HG03432 (cell line): ENCODE measurements around the gene ARL15.
A peak's percentile ranks its signal among the peaks of the same experiment; 100 is the strongest.
"Not testable (repeated sequence)": the region's sequence is repeated elsewhere in the genome, so short reads cannot be mapped to it uniquely, and the experiment has no call there.

ENCODE experiments used
- ATAC-seq: cut with Tn5 transposase; IDR thresholded peaks from one replicate; pipeline ENCODE4 v1.9.1; 2021; ENCODE audit warnings: mild to moderate bottlenecking, moderate library complexity; ENCODE audit not compliant: unreplicated experiment

ARL15 gene

DNA sequence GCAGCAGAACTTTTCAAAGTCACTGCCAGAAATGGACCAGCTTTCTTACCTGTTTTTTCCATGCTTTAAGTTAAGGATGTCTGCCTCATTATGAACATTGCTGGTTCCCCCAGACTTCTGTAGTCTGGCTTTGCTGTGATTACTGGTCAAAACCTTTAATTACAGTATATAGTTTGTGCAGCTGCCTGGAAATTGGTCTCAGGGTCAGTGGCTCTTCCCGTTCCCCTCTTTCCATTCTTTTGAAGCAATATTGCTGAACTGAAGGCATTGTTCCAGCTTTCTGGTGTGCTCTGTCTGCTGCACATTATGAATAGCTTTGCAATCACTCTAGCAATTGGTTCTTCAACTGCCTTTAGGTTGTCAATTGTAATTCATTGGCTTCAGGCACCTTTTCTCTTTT lies 206.5 kb downstream of the ARL15 start:
- no peak for ATAC-seq

DNA sequence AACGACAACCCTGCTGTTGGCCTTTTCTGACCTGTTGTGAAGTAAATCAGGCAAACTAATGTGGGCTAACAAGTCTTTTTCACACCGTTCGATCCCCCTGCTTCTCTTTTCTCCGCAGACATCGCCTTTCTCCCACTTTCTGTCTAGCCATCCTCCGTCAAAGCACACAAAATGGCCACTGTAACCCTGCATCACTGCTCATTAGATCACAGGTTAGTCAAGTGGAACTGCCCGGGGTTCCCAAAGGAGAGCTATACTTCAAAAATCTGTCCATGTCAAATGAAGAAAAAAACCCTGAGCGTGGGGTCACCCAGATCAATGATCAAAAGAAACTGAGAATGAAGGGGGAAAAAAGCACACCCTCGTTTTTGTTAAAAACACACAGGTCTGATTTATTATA lies 212.1 kb downstream of the ARL15 start:
- peak; percentile 33 for ATAC-seq

DNA sequence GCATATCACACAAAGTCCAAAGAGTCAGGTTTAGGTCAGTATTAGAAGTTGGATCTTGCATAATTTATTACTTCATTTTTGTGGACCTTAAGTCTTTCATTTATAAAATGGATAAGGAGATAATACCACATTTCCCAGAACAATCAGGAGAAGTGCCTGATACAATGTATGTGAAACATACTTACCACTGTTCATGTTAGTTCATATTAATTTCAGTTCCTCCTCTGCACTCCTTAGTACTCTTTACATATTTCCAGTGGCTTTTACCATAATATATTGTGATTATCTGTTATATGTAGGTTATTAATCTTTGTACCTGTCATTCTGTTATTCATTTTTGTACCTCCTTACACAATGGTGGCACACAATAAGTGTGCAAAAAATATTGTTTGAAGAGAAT lies 214.4 kb downstream of the ARL15 start:
- no peak for ATAC-seq

- no peak for ATAC-seq
These were observed 215.7 kb downstream of the ARL15 start for GRCh38 chr5:54094706-54095105.

- ATAC-seq, result peak; percentile 79
These were observed 216.5 kb downstream of the ARL15 start for GRCh38 chr5:54093861-54094260.

- ATAC-seq, result peak; percentile 30
These were observed 217.3 kb downstream of the ARL15 start for GRCh38 chr5:54093081-54093492.

DNA sequence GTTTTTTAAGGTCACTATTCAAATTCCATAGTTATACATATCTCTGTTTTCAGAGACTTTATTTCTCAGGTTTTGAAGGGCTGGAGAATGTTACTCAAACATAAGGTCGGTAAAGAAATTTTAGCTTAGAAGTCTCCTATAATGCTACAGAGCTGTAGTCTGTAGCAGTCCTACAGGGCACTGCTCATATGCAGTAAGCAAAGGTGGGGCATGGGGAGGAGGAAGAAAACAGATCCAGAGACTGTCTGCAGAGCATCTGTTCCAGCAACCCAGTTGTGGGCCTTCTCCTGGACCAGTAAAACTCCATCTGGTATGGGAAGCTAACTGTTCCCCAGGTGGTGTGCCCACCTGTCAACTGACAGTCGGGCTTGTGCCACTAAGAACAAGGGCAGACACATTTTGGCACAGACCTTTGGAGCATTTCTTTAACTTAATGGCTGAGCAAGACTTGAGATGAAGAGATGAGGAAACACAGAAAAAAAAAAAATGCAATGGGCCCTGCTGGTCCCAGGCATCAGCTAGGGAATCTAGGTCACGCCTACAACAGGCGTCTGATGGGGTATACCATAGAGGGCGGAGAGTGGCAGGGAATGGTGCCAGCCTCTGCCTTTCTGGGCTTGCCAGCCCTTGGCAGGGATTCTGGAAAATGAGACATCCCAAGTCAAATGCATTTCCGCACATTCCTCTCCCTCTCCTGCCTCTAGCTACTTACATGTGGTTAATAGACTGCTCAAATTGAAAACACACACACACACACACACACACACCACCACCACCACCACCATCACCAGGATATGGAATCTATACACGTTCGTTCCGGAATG lies 218.9 kb downstream of the ARL15 start:
- no peak for ATAC-seq

DNA sequence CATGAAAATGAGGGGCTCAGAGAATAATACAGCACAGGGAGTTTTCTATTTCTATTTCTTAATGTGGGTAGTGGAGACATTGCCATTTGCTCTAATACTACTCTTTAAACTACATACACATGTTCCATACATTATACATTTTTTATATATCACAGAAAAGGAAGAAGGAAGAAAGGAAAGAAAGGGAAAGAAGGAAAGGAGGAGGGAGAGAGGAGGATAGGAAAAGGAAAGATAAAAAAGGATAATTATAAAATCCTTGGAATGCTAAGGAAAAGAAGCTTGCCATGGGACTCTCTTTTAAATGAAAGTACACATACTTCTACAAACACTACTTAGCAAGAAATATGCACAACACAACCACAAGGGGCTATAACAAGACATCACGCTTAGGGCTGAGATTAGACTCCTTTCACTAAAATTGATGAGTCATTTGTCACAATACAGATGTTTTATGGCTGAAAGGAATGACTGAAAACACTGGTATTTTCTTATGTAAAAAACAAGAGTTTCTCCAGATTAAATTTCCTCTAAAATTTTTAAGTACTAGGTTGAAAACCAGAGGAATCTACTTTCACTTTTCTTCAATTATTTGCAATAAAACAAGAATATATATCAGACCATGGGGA lies 219.8 kb downstream of the ARL15 start:
- ATAC-seq, result no peak

GRCh38 chr5:54088081-54088480 lies 222.3 kb downstream of the ARL15 start:
- no peak for ATAC-seq

- no peak for ATAC-seq
These were observed 222.9 kb downstream of the ARL15 start for GRCh38 chr5:54087436-54087835.

- ATAC-seq, result no peak
These were observed 224.2 kb downstream of the ARL15 start for GRCh38 chr5:54086191-54086590.

GRCh38 chr5:54084696-54085095 lies 225.7 kb downstream of the ARL15 start:
- ATAC-seq, result no peak

GRCh38 chr5:54083851-54084250 lies 226.5 kb downstream of the ARL15 start:
- ATAC-seq, result no peak

DNA sequence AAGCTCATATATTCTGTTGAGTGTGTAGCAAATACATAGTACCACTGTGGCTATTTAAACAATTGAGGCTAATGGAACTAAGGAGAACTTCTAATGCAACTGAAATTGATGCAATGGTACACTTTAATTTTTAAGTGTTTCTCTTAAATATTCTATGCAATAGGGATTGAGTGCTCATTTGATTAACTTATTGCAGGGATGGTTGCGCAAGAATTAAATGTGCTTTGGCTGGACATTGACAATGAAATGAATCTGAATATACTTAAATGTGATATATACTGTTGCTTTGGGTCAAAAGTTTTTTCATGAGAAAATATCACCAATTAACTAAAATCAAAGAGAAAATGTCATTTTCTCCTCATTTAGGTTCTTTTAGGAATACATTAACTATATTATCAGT lies 227.1 kb downstream of the ARL15 start:
- ATAC-seq, result no peak

GRCh38 chr5:54081415-54081814 lies 229.0 kb downstream of the ARL15 start:
- ATAC-seq, result no peak

DNA sequence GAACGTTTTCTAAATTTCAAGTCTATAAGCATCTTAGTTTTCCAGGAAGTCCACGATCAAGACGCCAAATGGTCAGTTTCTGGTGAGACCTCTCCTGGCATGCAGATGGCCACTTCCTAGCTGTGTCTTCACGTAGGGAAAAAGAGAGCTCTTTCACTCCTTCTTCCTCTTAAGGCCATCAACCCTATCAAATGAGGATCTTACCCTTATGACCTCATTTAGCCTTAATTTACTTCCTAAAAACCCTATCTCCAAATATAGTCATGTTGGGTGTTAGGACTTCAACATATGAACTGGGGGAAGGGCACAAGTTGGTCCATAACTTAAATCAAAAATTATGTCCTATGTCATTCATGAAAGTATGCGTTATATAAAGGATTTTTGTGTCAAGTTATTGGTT lies 229.5 kb downstream of the ARL15 start:
- ATAC-seq, result no peak

DNA sequence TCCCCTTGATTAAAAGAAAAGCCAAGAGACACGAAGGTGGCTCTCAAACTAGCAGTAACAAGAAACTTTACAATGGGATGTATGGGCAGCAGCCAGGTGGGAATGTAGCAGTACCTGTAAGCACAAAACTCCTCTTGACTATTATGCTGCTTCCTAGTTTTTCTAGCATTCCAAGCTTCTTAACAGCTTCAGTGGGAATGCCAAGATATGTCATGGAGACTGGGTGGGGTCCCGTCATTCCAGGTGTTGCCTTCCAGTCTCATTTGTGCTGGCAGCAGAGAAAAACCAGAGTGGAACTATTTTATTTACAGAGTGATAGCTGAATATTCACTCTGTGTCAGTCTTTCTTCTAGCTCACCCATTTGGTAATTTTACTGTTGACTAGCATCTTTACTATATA lies 236.6 kb downstream of the ARL15 start:
- no peak for ATAC-seq

DNA sequence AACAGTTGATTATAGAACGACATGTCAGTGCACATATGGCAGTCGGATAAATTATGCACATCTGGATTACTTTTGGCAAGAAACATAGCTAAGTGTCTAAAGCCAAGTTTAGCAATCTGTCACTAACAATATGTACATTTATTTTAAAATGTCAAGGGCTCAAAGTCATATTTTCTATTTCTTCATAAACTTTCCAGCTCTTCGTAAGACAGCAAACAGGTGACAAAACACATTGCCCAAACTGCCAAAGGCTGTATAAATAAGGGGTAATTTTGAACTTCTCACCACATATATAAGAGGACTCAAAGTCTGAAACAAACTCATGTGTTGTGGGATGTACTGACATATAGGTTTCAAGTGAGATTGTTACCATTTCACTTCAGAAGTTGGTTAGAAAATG lies 237.2 kb downstream of the ARL15 start:
- ATAC-seq, result no peak

- ATAC-seq, result no peak
These were observed 243.9 kb downstream of the ARL15 start for GRCh38 chr5:54066433-54066832.

DNA sequence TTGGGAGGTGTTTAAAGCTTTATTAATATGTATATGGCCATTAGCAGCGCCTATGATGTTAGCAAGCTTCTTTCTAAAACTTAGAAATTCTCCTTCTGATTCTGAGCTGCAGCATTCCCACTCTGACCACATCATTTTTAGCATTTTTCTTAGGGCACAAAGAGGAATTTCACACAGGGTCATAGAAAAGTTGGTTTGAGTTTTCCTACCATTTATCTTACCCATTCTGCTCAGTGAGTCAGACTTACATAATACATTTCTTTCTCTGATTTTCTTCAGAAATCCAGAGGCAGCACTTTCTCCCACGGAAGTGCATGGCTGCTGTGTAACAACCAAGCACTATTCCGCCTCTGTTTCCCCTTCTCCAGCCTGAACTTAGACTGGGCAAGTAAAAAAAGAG lies 246.6 kb downstream of the ARL15 start:
- ATAC-seq, result no peak

- ATAC-seq, result no peak
These were observed 247.4 kb downstream of the ARL15 start for GRCh38 chr5:54062958-54063357.

- ATAC-seq, result not testable (repeated sequence)
These were observed 249.5 kb downstream of the ARL15 start for GRCh38 chr5:54060919-54061318.

DNA sequence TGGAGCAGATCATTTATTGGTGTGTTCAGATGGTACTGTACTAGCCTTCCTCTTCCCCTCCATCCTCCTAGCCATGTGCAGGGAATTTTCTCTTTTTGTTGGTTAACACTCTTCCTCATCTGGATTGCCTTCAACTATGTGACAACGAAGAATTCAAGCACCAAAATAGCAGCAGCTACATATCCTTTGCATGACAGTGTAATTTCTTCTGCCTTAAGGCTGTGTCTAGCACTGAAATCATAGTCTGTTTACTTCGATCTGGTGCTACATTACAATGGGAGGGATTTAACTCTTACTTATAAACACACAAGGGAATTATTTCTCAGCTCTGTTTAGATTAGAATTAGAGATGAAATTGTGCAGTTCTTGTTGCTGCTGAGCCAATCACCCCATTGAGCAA lies 260.4 kb downstream of the ARL15 start:
- no peak for ATAC-seq
